HUES64 (cell line): ENCODE data around the gene ZNF808.
"Not testable (repeated sequence)": the region's sequence is repeated elsewhere in the genome, so short reads cannot be mapped to it uniquely, and the experiment has no call there.

Source experiments
- H3K27ac ChIP-seq: 2 replicates; pipeline ENCODE4 v1.7.0; 2013; ENCODE audit warnings: low read depth, low read length, inconsistent platforms
- H3K27me3 ChIP-seq: 2 replicates; pipeline ENCODE4 v1.6.1; 2013; ENCODE audit warnings: mild to moderate bottlenecking, low read length; ENCODE audit not compliant: insufficient read depth
- H3K36me3 ChIP-seq: 2 replicates; pipeline ENCODE4 v1.6.1; 2013; ENCODE audit warnings: mild to moderate bottlenecking, low read length; ENCODE audit not compliant: insufficient read depth
- H3K4me1 ChIP-seq: 2 replicates; pipeline ENCODE4 v1.6.1; 2013; ENCODE audit warnings: mild to moderate bottlenecking, low read length, moderate library complexity; ENCODE audit not compliant: insufficient read depth
- H3K4me3 ChIP-seq: 2 replicates; pipeline ENCODE4 v1.5.1; 2013; ENCODE audit warnings: mild to moderate bottlenecking, low read length, moderate library complexity
- H3K9ac ChIP-seq: 2 replicates; pipeline ENCODE4 v1.6.1; 2013; ENCODE audit warnings: mild to moderate bottlenecking, low read depth, low read length
- H3K9me3 ChIP-seq: 2 replicates; pipeline ENCODE4 v1.6.1; 2013; ENCODE audit warnings: low read depth, low read length; ENCODE audit not compliant: insufficient read depth
- WGBS: fragments of 150-250, 120-280 bp; methylation state at CpG from one replicate; pipeline ENCODE4 v1.1.7; 2013; ENCODE audit warnings: missing lambda C conversion rate; 5-methylcytosine and 5-hydroxymethylcytosine counted together

The ZNF808 gene

GRCh38 chr19:52566588-52566987 is 39.1 kb downstream of the ZNF808 start:
- no peak overlapping the region for H3K27ac ChIP-seq
- 0 out of 2 replicates have a peak, but pooled peaks cover 4% of the 10 kb centered on the region for H3K36me3 ChIP-seq
- H3K9ac ChIP-seq = no peak overlapping the region
- H3K9me3 ChIP-seq = no peaks in the 10 kb centered on the region
- peaks cover 20% of the 10 kb centered on the region for H3K4me1 ChIP-seq
- H3K4me3 ChIP-seq = no peak overlapping the region
- 94% methylated on average over 2 of the region's 2 CpGs for WGBS
- H3K27me3 ChIP-seq = no peaks in the 10 kb centered on the region

DNA sequence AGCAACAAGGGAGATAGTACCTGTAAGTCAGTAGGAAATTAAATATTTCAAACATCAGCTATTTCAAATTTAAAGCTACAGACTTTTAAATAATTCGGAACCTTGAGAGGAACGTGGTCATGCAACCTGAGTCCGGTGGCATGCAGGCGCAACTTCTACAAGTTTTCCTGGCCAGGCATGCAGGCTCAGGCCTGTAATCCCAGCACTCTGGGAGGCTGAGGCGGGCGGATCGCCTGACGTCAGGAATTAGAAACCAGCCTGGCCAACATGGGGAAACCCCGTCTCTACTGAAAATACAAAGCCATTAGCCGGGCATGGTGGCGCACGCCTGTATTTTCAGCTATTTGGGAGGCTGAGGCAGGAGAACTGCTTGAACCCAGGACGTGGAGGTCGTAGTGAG is 40.5 kb downstream of the ZNF808 start:
- H3K4me1 ChIP-seq = peaks cover 20% of the 10 kb centered on the region
- no peaks in the 10 kb centered on the region for H3K9me3 ChIP-seq
- H3K36me3 ChIP-seq = 0 out of 2 replicates have a peak, but pooled peaks cover 8% of the 10 kb centered on the region
- no peak overlapping the region for H3K4me3 ChIP-seq
- H3K9ac ChIP-seq = no peak overlapping the region
- H3K27ac ChIP-seq = no peak overlapping the region
- 96% methylated on average over 14 of the region's 14 CpGs for WGBS
- H3K27me3 ChIP-seq = no peaks in the 10 kb centered on the region

DNA sequence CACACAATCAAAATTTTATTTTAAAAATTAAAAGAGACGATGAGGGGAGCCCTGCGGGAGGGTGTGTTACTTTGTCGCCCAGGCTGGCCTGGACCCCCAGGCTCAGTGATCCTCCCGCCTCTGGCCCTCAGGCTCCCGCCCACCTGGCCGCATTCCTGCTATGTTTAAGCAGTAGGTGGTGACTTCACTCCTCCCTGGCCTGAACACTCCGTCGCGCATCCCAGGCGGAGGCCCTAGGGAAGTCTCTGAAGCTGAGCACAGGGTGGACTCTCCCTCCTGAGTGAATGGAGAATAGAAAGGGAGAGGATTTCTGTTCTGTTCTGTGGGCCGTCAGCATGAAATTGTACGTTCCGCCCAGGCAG is 42.2 kb downstream of the ZNF808 start:
- not testable (repeated sequence) for H3K27me3 ChIP-seq, H3K9me3 ChIP-seq
- peak overlapping the region; percentile 85 for H3K9ac ChIP-seq
- H3K27ac ChIP-seq = peak overlapping the region; percentile 85
- peaks cover 20% of the 10 kb centered on the region for H3K4me1 ChIP-seq
- peaks cover 20% of the 10 kb centered on the region for H3K36me3 ChIP-seq
- 6% methylated on average over 13 of the region's 13 CpGs for WGBS
- peak overlapping the region; percentile 87 for H3K4me3 ChIP-seq

DNA sequence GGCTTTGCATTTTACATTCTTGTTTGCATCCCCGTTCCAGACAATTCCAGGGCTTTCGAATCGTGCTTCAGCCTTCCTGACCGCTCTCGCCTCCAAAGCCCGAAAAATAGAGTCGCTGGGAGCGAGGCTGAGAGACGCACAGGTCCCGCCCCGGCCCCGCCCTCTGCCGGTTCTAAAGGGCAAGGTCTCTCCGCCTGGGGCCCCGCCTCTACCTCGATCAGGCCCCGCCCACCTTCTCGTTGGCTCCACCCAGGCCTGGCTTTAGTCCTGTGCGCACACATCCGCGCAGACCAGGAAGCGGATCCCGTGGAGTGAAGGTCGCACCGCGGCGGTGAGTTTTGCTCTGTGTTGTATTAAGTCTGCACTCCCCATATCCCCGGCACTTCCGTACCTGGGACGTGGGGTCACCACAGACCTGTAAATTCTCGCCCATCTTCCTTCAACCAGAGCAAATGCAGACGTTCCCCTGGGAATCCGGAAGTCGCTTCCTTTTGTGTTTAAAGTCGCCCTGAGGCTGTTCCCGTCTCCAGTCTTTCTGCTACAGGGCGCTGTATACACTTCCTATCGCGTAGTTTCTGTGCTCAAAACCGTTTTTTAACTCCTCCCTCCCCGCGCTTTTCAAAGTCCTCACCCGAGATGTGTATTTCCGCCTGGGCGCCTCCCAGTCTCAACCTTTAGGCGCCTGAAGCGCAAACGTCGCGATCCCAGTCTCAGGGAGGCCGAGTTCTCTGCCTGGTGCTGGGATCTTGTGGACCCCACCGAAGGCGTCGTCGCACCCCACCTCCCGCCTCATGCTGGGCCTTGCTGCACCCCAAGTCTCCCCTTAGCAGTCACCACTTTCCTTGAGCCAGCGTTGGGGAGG is 42.8 kb downstream of the ZNF808 start, which contains the start of gene ZNF701:
ZNF701 (plus strand) TSS at position 288 of the 862 bp plus-strand sequence. CDS start 3,861 bp downstream, outside the sequence.
- Histone ChIP-seq H3K27ac (peak within 1 kb of the TSS; percentile 85), H3K27me3 (no peaks in the 10 kb centered on the region), H3K4me1 (peaks cover 20% of the 10 kb centered on the region), H3K4me3 (peak within 1 kb of the TSS; percentile 87), H3K9me3 (no peaks in the 10 kb centered on the region), H3K36me3 (peaks cover 26% of the 10 kb centered on the region), H3K9ac (peak within 1 kb of the TSS; percentile 91)
- WGBS = under 1% methylated on average over 57 of the region's 57 CpGs

DNA sequence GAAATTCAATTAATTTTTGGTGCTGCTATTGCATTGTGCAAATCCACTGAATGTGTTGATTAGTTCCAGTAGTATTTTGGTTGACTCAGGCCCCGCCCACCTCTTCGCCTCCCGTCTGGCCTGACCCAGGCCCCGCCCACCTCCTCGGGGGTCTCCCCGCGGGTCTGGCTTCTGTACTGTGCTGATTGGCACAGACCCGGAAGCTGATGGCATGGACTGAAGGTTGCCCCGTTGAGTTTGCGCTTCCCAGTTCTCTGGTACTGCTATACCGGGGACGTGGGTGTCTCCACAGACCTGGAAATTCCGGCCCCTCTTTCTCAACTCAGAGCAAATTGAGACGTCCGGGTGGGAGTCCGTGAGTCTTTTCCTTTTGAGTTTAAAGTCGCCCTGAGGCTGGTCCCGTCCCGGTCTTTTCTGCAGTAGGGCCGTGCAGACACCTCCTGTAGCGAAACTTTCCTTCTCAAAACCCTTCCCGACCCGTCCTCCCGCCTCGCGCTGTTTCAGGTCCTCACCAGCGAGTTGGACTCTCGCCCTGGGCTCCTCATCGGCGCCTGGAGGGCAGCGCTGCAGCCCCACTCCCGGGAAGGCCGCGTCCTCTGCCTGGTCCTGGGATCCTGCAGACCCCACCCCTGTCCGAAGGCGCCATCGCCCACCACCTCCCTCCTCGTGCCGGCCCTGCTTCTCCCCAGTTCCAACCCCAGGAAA is 57.4 kb downstream of the ZNF808 start:
- Histone ChIP-seq H3K27ac (no peak overlapping the region), H3K4me3 (no peak overlapping the region; the same call in 1 of the 2 replicates), H3K27me3 (no peaks in the 10 kb centered on the region), H3K9ac (no peak overlapping the region), H3K4me1 (no peaks in the 10 kb centered on the region), H3K36me3 (peaks cover 48% of the 10 kb centered on the region), H3K9me3 (0 out of 2 replicates have a peak, but pooled peaks cover 5% of the 10 kb centered on the region)
- WGBS = 94% methylated on average over 39 of the region's 39 CpGs

DNA sequence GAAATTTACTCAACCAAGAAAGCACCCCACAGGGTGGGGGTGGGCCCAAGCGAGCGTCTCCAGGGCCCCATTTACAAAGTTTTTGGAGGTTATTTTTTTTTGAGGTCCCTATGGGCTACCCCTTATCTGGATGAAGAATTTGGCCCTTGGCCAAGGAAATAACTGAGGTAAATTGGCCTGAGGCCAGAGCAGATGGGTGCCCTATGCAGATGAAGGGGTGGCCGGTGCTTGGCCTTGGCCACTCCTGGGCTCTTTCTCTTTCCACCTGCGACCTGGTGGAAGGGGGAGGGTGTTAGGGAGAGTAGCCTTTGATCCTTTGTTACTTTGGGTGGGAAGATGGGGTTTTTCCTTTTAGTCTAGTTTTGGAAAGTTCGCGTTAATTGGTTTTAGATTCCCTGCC is 58.1 kb downstream of the ZNF808 start:
- Histone ChIP-seq H3K9ac (no peak overlapping the region), H3K9me3 (0 out of 2 replicates have a peak, but pooled peaks cover 5% of the 10 kb centered on the region), H3K36me3 (peaks cover 50% of the 10 kb centered on the region), H3K4me3 (no peak overlapping the region), H3K27me3 (no peaks in the 10 kb centered on the region), H3K27ac (no peak overlapping the region), H3K4me1 (no peaks in the 10 kb centered on the region)
- WGBS = 96% methylated on average over 6 of the region's 6 CpGs

DNA sequence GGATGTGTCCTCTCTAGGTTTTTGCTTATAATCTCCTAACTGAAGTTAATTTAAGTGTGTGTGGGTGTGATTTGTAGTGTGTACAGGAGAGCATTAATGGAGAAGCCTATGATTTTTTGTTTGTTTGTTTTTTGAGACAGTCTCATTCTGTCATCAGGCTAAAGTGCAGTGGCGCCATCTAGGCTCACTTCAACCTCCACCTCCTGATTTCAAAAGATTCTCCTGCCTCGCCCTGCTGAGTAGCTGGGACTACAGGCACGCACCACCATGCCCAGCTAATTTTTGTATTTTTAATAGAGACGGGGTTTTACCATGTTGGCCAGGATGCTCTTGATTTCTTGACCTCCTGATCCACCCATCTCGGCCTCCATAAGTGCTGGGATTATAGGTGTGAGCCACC is 63.3 kb downstream of the ZNF808 start:
- Histone ChIP-seq H3K27me3 (no peaks in the 10 kb centered on the region), H3K4me3 (no peak overlapping the region), H3K27ac (no peak overlapping the region), H3K4me1 (no peaks in the 10 kb centered on the region), H3K36me3 (peaks cover 30% of the 10 kb centered on the region), H3K9ac (no peak overlapping the region), H3K9me3 (no peaks in the 10 kb centered on the region)
- WGBS = 92% methylated on average over 5 of the region's 5 CpGs

DNA sequence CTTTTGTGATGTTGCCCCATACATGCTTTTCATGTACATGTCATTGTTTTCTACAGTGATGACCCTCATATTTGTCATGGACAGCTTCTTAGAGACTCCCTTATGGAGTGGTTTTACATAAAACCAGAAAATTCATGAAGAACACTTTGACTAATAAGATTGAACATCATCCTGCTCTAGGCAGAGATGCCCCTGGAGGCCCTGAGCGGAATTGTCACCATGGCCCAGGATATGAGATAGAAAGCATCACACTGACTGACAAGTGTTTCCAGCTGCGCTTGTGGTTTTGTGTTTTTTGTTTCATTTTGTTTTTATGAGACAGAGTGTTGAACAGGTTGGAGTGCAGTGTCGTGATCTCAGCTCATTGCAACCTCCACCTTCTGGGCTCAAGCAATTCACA is 64.8 kb downstream of the ZNF808 start:
- Histone ChIP-seq H3K9ac (no peak overlapping the region), H3K27me3 (no peaks in the 10 kb centered on the region), H3K4me3 (no peak overlapping the region), H3K27ac (no peak overlapping the region), H3K4me1 (no peaks in the 10 kb centered on the region), H3K9me3 (no peaks in the 10 kb centered on the region), H3K36me3 (peaks cover 43% of the 10 kb centered on the region)
- 66% methylated on average over 3 of the region's 3 CpGs for WGBS

DNA sequence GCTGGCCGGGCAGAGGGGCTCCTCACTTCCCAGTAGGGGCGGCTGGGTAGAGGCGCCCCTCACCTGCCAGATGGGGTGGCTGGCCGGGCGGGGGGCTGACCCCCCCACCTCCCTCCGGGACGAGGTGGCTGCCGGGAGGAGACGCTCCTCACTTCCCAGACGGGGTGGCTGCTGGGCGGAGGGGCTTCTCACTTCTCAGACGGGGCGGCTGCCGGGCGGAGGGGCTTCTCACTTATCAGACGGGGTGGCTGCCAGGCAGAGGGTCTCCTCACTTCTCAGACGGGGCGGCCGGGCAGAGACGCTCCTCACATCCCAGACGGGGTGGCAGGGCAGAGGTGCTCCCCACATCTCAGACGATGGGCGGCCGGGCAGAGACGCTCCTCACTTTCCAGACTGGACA is 66.0 kb downstream of the ZNF808 start:
- not testable (repeated sequence) for H3K9ac ChIP-seq, H3K27ac ChIP-seq, H3K4me3 ChIP-seq, H3K27me3 ChIP-seq, H3K4me1 ChIP-seq, H3K9me3 ChIP-seq
- 95% methylated on average over 21 of the region's 25 CpGs for WGBS
- peaks cover 44% of the 10 kb centered on the region for H3K36me3 ChIP-seq

DNA sequence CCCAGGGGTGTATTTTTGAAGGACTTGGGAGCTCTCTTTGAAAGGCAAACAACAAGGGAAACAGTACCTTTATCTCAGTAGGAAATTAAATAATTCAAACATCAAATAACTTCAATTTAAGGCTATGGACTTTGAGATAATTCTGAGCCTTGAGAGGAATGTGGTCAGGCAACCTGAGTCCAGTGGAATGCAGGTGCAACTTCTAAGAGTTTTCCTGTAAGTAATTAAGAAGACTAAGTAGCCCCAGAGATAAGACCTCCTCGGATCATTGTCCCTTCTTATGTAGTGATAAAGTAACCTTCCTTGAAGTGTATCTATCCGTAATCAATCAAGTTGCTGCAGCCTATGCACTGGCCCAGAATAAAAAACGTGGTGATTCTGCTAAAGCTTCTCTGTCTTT is 71.8 kb downstream of the ZNF808 start:
- no peaks in the 10 kb centered on the region for H3K4me1 ChIP-seq
- peaks cover 30% of the 10 kb centered on the region for H3K36me3 ChIP-seq
- 87% methylated on average over 3 of the region's 3 CpGs for WGBS
- no peak overlapping the region for H3K27ac ChIP-seq
- no peak overlapping the region for H3K9ac ChIP-seq
- no peaks in the 10 kb centered on the region for H3K9me3 ChIP-seq
- H3K4me3 ChIP-seq = no peak overlapping the region; the same call in 1 of the 2 replicates
- H3K27me3 ChIP-seq = 0 out of 2 replicates have a peak, but pooled peaks cover 6% of the 10 kb centered on the region

DNA sequence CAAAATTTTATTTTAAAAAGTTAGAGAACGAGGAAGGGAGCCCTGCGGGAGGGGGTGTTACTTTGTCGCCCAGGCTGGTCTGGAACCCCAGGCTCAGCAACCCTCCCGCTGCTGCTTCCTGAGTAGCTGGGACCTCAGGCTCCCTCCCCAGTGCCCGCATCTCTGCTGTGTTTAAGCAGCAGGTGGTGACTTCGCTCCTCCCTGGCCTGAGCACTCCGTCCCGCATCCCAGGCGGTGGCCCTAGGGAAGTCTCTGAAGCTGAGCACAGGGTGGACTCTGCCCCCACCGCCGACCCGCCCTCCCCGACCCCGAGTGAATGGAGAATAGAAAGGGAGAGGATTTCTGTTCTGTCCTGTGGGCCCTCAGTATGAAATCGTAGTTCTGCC is 73.2 kb downstream of the ZNF808 start:
- peaks cover 25% of the 10 kb centered on the region for H3K36me3 ChIP-seq
- no peaks in the 10 kb centered on the region for H3K4me1 ChIP-seq
- peak overlapping the region; percentile 34; the same call in 1 of the 2 replicates for H3K9ac ChIP-seq
- peak overlapping the region; percentile 99 for H3K4me3 ChIP-seq
- WGBS = 8% methylated on average over 15 of the region's 15 CpGs
- H3K27me3 ChIP-seq = 0 out of 2 replicates have a peak, but pooled peaks cover 6% of the 10 kb centered on the region
- H3K27ac ChIP-seq = peak overlapping the region; percentile 50; the same call in 1 of the 2 replicates
- no peaks in the 10 kb centered on the region for H3K9me3 ChIP-seq
